H1 (cell line): ENCODE data around the gene CHCHD3.

Source experiments
- BRCA1 ChIP-seq: IDR thresholded peaks from 2 replicates; pipeline ENCODE4 v1.6.1; 2012; ENCODE audit warnings: low read depth, low read length, improper control_type of control experiment
- CHD1 ChIP-seq: IDR thresholded peaks from 2 replicates; pipeline ENCODE4 v1.6.1; 2012; ENCODE audit warnings: low read depth, low read length, improper control_type of control experiment
- EP300 ChIP-seq, 2 experiments: IDR thresholded peaks; 1 replicate in 1 of 2; 2 replicates in 1 of 2; pipeline ENCODE4 v1.6.1; 2011 to 2012; ENCODE audit warnings: low read depth in 2 of 2, low read length in 2 of 2, mild to moderate bottlenecking in 2 of 2, borderline replicate concordance in 1 of 2, inconsistent platforms in 1 of 2, moderate library complexity in 1 of 2
- POLR2AphosphoS5 ChIP-seq: IDR thresholded peaks from 2 replicates; pipeline ENCODE4 v1.6.1; 2011; ENCODE audit warnings: low read depth, low read length
- RAD21 ChIP-seq, 2 experiments: IDR thresholded peaks in 1 of 2; conservative IDR thresholded peaks in 1 of 2; 2 replicates each; pipeline ENCODE4 v1.6.1; 2011; ENCODE audit warnings: low read depth in 2 of 2, low read length in 2 of 2, improper control_type of control experiment in 1 of 2, inconsistent platforms in 1 of 2, mild to moderate bottlenecking in 1 of 2, moderate library complexity in 1 of 2
- ZNF274 ChIP-seq: IDR thresholded peaks from 2 replicates; pipeline ENCODE4 v1.7.0; 2012; ENCODE audit warnings: low read length, borderline replicate concordance; ENCODE audit errors: extremely low read depth
- TF ChIP-seq, protein P1 (sequence below), 3 experiments: IDR thresholded peaks; 1 replicate in 2 of 3; 2 replicates in 1 of 3; pipeline versions ENCODE4 v1.5.1 to v1.6.1; 2011; ENCODE audit warnings: low read length in 3 of 3, mild to moderate bottlenecking in 3 of 3, inconsistent platforms in 2 of 3, low read depth in 1 of 3, moderate library complexity in 1 of 3; ENCODE audit not compliant: insufficient read depth in 1 of 3; ENCODE audit errors: control extremely low read depth in 1 of 3

DNA sequence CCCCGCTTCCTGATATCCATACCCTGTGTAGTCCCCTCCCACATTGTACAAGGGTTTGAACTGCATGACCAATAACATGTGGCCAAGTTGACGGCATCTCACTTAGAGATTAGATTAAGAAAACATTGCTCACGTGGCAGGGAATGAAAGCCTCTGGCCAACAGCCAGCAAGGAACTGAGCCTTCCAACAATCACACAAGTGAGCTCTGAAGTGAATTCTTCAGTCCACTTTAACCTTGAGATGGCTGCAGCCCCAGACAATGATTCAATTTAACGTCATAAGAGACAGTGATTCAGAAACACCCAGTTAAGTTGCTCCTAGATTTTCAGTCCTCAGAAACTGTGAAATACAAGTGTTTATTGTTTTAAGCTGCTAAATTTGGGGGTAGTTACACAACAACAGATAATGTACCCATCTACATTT lies 339.7 kb downstream of the CHCHD3 start:
- TF ChIP-seq, protein P1, sequence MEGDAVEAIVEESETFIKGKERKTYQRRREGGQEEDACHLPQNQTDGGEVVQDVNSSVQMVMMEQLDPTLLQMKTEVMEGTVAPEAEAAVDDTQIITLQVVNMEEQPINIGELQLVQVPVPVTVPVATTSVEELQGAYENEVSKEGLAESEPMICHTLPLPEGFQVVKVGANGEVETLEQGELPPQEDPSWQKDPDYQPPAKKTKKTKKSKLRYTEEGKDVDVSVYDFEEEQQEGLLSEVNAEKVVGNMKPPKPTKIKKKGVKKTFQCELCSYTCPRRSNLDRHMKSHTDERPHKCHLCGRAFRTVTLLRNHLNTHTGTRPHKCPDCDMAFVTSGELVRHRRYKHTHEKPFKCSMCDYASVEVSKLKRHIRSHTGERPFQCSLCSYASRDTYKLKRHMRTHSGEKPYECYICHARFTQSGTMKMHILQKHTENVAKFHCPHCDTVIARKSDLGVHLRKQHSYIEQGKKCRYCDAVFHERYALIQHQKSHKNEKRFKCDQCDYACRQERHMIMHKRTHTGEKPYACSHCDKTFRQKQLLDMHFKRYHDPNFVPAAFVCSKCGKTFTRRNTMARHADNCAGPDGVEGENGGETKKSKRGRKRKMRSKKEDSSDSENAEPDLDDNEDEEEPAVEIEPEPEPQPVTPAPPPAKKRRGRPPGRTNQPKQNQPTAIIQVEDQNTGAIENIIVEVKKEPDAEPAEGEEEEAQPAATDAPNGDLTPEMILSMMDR (IDR thresholded peaks at IDR 0.05; ENCODE audit: control extremely low read depth in 1 of 3, insufficient read depth in 1 of 3, low read depth in 1 of 3, low read length in 3 of 3), result no peak
- no peak for TF ChIP-seq POLR2AphosphoS5
- no peak for TF ChIP-seq CHD1
- TF ChIP-seq BRCA1, result no peak
- no peak for TF ChIP-seq ZNF274
- TF ChIP-seq EP300 (IDR thresholded peaks at IDR 0.05; ENCODE audit: borderline replicate concordance in 1 of 2, low read depth in 2 of 2, low read length in 2 of 2), result no peak
- TF ChIP-seq RAD21 (IDR thresholded peaks at IDR 0.05 in 1 of 2, conservative IDR thresholded peaks at IDR 0.05 in 1 of 2; ENCODE audit: low read depth in 2 of 2, low read length in 2 of 2), result no peak
